GM23248 (cell line): ENCODE measurements around the gene COASY. TPM values are rescaled to one million over a fixed set of nuclear protein-coding genes. Genes with fewer than 3 reads are reported as not detected.
A peak's percentile ranks its signal among the peaks of the same experiment; 100 is the strongest.

Experiments used
- DNase-seq: peaks from one replicate; pipeline ENCODE4 v3.0.0-alpha.2; 2015
- H2AFZ ChIP-seq: fragments of 200-600 bp; sonication (generic); 2 replicates; pipeline ENCODE4 v1.6.1; 2016; ENCODE audit warnings: antibody characterized with exemption
- H3F3A ChIP-seq: fragments of 200-600 bp; sonication (generic); 2 replicates; pipeline ENCODE4 v1.6.1; 2016; ENCODE audit warnings: mild to moderate bottlenecking, antibody characterized with exemption, mixed run types; ENCODE audit not compliant: insufficient read depth
- H3K27ac ChIP-seq: fragments of 200-600 bp; sonication (generic); 2 replicates; pipeline ENCODE4 v1.5.1; 2016; ENCODE audit warnings: mild to moderate bottlenecking
- H3K27me3 ChIP-seq: fragments of 200-600 bp; sonication (generic); replicated peaks from 2 replicates; pipeline ENCODE4 v1.6.1; 2016; ENCODE audit warnings: mild to moderate bottlenecking; ENCODE audit not compliant: insufficient read depth
- H3K36me3 ChIP-seq: fragments of 200-600 bp; sonication (generic); 2 replicates; pipeline ENCODE4 v1.6.1; 2016; ENCODE audit warnings: low read depth, mild to moderate bottlenecking
- H3K4me1 ChIP-seq: fragments of 200-600 bp; sonication (generic); 2 replicates; pipeline ENCODE4 v1.6.1; 2016; ENCODE audit warnings: mild to moderate bottlenecking; ENCODE audit not compliant: insufficient read depth
- H3K4me2 ChIP-seq: fragments of 200-600 bp; sonication (generic); one replicate; pipeline ENCODE4 v1.6.1; 2016; ENCODE audit warnings: mild to moderate bottlenecking; ENCODE audit not compliant: unreplicated experiment
- H3K4me3 ChIP-seq: fragments of 200-600 bp; sonication (generic); 2 replicates; pipeline ENCODE4 v1.5.1; 2016; ENCODE audit warnings: mild to moderate bottlenecking
- H3K79me2 ChIP-seq: fragments of 200-600 bp; sonication (generic); 2 replicates; pipeline ENCODE4 v1.6.1; 2016; ENCODE audit warnings: mild to moderate bottlenecking; ENCODE audit not compliant: insufficient read depth
- H3K9ac ChIP-seq: fragments of 200-600 bp; sonication (generic); 2 replicates; pipeline ENCODE4 v1.6.1; 2016; ENCODE audit warnings: mild to moderate bottlenecking
- H3K9me2 ChIP-seq: fragments of 200-600 bp; sonication (generic); 2 replicates; pipeline ENCODE4 v1.6.1; 2016; ENCODE audit warnings: mixed run types, mild to moderate bottlenecking, moderate library complexity; ENCODE audit not compliant: insufficient read depth
- H3K9me3 ChIP-seq: fragments of 200-600 bp; sonication (generic); one replicate; pipeline ENCODE4 v1.6.1; 2017; ENCODE audit warnings: low read depth
- H4K20me1 ChIP-seq: fragments of 200-600 bp; sonication (generic); 2 replicates; pipeline ENCODE4 v1.6.0; 2016; ENCODE audit not compliant: insufficient read depth
- EZH2 ChIP-seq: fragments of 200-600 bp; sonication (generic); IDR thresholded peaks from 2 replicates; pipeline ENCODE4 v1.6.1; 2018; ENCODE audit warnings: antibody characterized with exemption, mild to moderate bottlenecking; ENCODE audit not compliant: insufficient read depth, poor library complexity, severe bottlenecking
- EZH2phosphoT487 ChIP-seq: fragments of 200-600 bp; sonication (generic); IDR thresholded peaks from 2 replicates; pipeline ENCODE4 v1.6.1; 2018; ENCODE audit warnings: antibody characterized with exemption, moderate library complexity, mild to moderate bottlenecking, low read depth; ENCODE audit not compliant: insufficient read depth
- WGBS, 2 experiments: methylation state at CpG; one replicate each; pipeline ENCODE4 v1.1.6; 2015 to 2017; ENCODE audit warnings: low lambda C conversion rate in 2 of 2, low coverage in 1 of 2; ENCODE audit errors: missing lambda C conversion rate in 2 of 2; 5-methylcytosine and 5-hydroxymethylcytosine counted together
- in situ Hi-C: fragments of 300-500 bp; cut with MboI; formaldehyde crosslinking; loops from 2 replicates; pipeline ENCODE4 v1.15.0; 2020
- polyA plus RNA-seq: library from polyadenylated mRNA; unstranded; fragments of >200 nt; fragmentation: Nextera tagmentation; extraction: Ambion mirVana; gene quantifications from 2 replicates; pipeline ENCODE4 v1.2.1, GENCODE V29; 2016
- total RNA-seq: library from RNA; depleted of rRNA; stranded (reverse); fragments of >200 nt; shearing (Covaris generic); gene quantifications from 2 replicates; pipeline ENCODE4 v1.2.3, GENCODE V29; 2014

COASY gene
- total and polyA plus RNA-seq, 2 experiments from 2014 or later: 22.7 to 50.1 TPM

DNA sequence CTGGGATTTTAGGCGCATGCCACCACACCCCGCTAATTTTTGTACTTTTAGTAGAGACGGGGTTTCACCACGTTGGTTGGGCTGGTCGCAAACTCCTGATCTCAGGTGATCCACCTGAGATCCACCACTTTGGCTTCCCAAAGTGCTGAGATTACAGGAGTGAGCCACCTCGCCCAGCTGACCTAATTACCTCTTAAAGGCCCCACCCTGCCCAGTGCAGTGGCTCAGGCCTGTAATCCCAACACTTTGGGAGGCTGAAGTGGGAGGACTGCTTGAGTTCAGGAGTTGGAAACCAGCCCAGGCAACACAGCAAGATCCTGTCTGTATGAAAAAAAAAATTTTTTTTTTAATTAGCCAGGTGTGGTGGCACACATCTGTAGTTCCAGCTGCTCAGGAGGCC is 2.9 kb upstream of the COASY start:
- DNase-seq: no peak
- peaks cover 12% of the 10 kb centered on the region; the same call in 1 of the 2 replicates for H3F3A ChIP-seq
- H2AFZ ChIP-seq: no peak overlapping the region
- no peaks in the 10 kb centered on the region for H3K9me2 ChIP-seq
- H3K79me2 ChIP-seq: peaks cover 43% of the 10 kb centered on the region
- H3K9me3 ChIP-seq: no peaks in the 10 kb centered on the region
- no peak overlapping the region for H3K4me2 ChIP-seq
- H3K27ac ChIP-seq: no peak overlapping the region
- in situ Hi-C loops: no loop called here
- TF ChIP-seq EZH2: no peak
- TF ChIP-seq EZH2phosphoT487: no peak
- peaks cover 24% of the 10 kb centered on the region for H3K4me1 ChIP-seq
- H3K4me3 ChIP-seq: no peak overlapping the region
- H3K9ac ChIP-seq: no peak overlapping the region
- H3K27me3 ChIP-seq: no peaks in the 10 kb centered on the region
- no peaks in the 10 kb centered on the region for H3K36me3 ChIP-seq
- WGBS, 2 experiments: 82 to 91% methylated on average over 6 of the region's 6 CpGs
- no peaks in the 10 kb centered on the region for H4K20me1 ChIP-seq

DNA sequence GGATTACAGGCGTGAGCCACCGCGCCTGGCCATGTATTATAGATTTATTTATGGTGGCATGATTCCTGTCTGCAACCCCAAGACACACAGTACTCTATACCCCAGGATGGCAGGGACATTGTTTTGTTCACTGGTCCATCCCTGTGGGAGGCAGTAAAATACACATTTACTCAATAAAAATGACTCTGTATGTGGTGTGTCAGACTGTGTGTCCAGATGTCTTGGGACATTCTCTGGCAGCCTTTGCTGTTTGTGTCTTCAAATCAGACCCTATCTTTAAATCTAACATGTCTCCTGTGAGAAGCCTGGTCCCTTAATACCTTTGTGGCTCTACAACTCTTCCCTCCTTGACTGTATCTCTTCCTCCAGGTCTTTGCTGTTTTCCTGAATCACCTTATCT is 1.7 kb upstream of the COASY start:
- peak; percentile 40 for DNase-seq
- in situ Hi-C loops: no loop called here

DNA sequence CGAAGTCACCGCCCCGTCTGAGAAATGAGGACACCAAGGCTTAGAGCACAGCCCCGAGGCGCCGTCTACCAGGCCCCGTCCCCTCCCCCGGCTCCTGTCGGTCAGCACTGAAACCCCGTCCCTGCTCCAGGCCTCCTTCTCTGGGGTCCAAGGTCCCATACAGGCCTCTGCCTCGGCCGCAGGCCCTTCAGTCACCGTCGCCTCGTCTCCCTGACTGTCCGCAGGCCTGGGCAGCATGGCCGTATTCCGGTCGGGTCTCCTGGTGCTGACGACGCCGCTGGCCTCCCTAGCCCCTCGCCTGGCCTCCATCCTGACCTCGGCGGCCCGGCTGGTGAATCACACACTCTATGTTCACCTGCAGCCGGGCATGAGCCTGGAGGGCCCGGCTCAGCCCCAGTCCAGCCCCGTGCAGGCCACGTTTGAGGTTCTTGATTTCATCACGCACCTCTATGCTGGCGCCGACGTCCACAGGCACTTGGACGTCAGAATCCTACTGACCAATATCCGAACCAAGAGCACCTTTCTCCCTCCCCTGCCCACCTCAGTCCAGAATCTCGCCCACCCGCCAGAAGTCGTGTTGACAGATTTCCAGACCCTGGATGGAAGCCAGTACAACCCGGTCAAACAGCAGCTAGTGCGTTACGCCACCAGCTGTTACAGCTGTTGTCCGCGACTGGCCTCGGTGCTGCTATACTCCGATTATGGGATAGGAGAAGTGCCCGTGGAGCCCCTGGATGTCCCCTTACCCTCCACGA is 617 bp downstream of the COASY start:
- H4K20me1 ChIP-seq: no peaks in the 10 kb centered on the region
- H3K36me3 ChIP-seq: peaks cover 6% of the 10 kb centered on the region; the same call in 1 of the 2 replicates
- H3K27ac ChIP-seq: peak overlapping the region; percentile 86
- no peaks in the 10 kb centered on the region for H3K9me3 ChIP-seq
- H3K4me1 ChIP-seq: peaks cover 20% of the 10 kb centered on the region
- peak; percentile 65 for DNase-seq
- H3K9ac ChIP-seq: peak overlapping the region; percentile 93
- peaks cover 12% of the 10 kb centered on the region; the same call in 1 of the 2 replicates for H3F3A ChIP-seq
- peak overlapping the region; percentile 92 for H2AFZ ChIP-seq
- TF ChIP-seq EZH2phosphoT487 (no peak), EZH2 (no peak)
- WGBS, 2 experiments: 12% methylated on average over 37 to 42 of the region's 48 CpGs
- no peaks in the 10 kb centered on the region for H3K27me3 ChIP-seq
- H3K4me2 ChIP-seq: peak overlapping the region; percentile 91
- no peaks in the 10 kb centered on the region for H3K9me2 ChIP-seq
- in situ Hi-C loops: no loop called here
- H3K79me2 ChIP-seq: peaks cover 41% of the 10 kb centered on the region
- peak overlapping the region; percentile 92 for H3K4me3 ChIP-seq

More for the DNA sequence above, 1.7 kb upstream of the COASY start:
- TF ChIP-seq EZH2phosphoT487 (no peak), EZH2 (no peak)
- Histone ChIP-seq H3K27ac (no peak overlapping the region), H3K79me2 (peaks cover 43% of the 10 kb centered on the region), H3K9me2 (no peaks in the 10 kb centered on the region), H3K9me3 (no peaks in the 10 kb centered on the region), H3K4me1 (peaks cover 22% of the 10 kb centered on the region), H3K27me3 (no peaks in the 10 kb centered on the region), H3K9ac (peak overlapping the region; percentile 20; the same call in 1 of the 2 replicates), H4K20me1 (no peaks in the 10 kb centered on the region), H2AFZ (no peak overlapping the region), H3F3A (peaks cover 12% of the 10 kb centered on the region; the same call in 1 of the 2 replicates), H3K4me2 (no peak overlapping the region), H3K36me3 (peaks cover 6% of the 10 kb centered on the region; the same call in 1 of the 2 replicates), H3K4me3 (no peak overlapping the region)
- WGBS, 2 experiments: 85 to 88% methylated on average over 3 of the region's 3 CpGs

DNA sequence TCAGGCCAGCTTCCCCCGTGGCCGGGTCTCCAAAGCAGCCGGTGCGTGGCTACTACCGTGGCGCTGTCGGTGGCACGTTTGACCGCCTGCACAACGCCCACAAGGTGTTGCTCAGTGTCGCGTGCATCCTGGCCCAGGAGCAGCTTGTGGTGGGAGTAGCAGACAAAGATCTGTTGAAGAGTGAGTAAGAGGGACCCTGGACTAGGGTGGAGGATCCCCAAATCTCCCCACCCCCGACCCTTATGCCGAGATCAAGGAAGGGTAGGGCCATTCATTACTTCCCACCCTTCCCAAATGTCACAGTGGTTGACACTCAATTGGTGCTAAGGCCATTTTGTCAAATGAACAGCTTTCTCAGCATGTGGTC is 1.2 kb downstream of the COASY start:
- Histone ChIP-seq H3K4me2 (peak overlapping the region; percentile 91), H3K27ac (peak overlapping the region; percentile 86), H3K27me3 (no peaks in the 10 kb centered on the region), H3K9ac (peak overlapping the region; percentile 93), H3K79me2 (peaks cover 46% of the 10 kb centered on the region), H3K4me3 (peak overlapping the region; percentile 92), H3K36me3 (peaks cover 6% of the 10 kb centered on the region; the same call in 1 of the 2 replicates), H4K20me1 (no peaks in the 10 kb centered on the region), H3F3A (peaks cover 12% of the 10 kb centered on the region; the same call in 1 of the 2 replicates), H3K9me2 (no peaks in the 10 kb centered on the region), H3K9me3 (no peaks in the 10 kb centered on the region), H3K4me1 (peaks cover 20% of the 10 kb centered on the region), H2AFZ (0 out of 2 replicates have a peak overlapping the region, but pooled peaks have one; percentile 92)
- 66 to 68% methylated on average over 14 of the region's 14 CpGs for WGBS, 2 experiments
- in situ Hi-C loops: no loop called here
- DNase-seq: no peak
- TF ChIP-seq EZH2: no peak
- no peak for TF ChIP-seq EZH2phosphoT487
